Kidney epithelial cell (primary cell): Measurements from ENCODE around the gene INPP5A. TPM values are rescaled to one million over a fixed set of nuclear protein-coding genes. Genes with fewer than 3 reads are reported as not detected.
"Not testable (repeated sequence)": the region's sequence is repeated elsewhere in the genome, so short reads cannot be mapped to it uniquely, and the experiment has no call there.

Experiments used
- DNase-seq: peaks from one replicate; pipeline ENCODE4 v3.0.0-alpha.2; 2010; ENCODE audit warnings: low read depth
- H3K27me3 ChIP-seq: 2 replicates; pipeline ENCODE4 v1.6.0; 2011; ENCODE audit warnings: low read length; ENCODE audit not compliant: control insufficient read depth, insufficient read depth
- H3K36me3 ChIP-seq: 2 replicates; pipeline ENCODE4 v1.5.1; 2011; ENCODE audit warnings: low read length; ENCODE audit not compliant: control insufficient read depth, insufficient read depth
- H3K4me3 ChIP-seq: 2 replicates; pipeline ENCODE4 v1.5.1; 2011; ENCODE audit warnings: low read depth, mild to moderate bottlenecking, control low read depth, low read length
- total RNA-seq: library from RNA; depleted of rRNA; stranded (reverse); fragments of >200 nt; gene quantifications from 2 replicates; pipeline ENCODE4 v1.2.3, GENCODE V29; 2015
- TF ChIP-seq, protein P1 (sequence below): IDR thresholded peaks from 2 replicates; pipeline ENCODE4 v1.5.1; 2011; ENCODE audit warnings: mild to moderate bottlenecking, moderate library complexity, low read length, control low read depth, inconsistent platforms; ENCODE audit not compliant: insufficient read depth, poor library complexity, severe bottlenecking

The INPP5A gene
- total RNA-seq, 1 donor from 2014 or later = 45.1 TPM

- TF ChIP-seq, protein P1, sequence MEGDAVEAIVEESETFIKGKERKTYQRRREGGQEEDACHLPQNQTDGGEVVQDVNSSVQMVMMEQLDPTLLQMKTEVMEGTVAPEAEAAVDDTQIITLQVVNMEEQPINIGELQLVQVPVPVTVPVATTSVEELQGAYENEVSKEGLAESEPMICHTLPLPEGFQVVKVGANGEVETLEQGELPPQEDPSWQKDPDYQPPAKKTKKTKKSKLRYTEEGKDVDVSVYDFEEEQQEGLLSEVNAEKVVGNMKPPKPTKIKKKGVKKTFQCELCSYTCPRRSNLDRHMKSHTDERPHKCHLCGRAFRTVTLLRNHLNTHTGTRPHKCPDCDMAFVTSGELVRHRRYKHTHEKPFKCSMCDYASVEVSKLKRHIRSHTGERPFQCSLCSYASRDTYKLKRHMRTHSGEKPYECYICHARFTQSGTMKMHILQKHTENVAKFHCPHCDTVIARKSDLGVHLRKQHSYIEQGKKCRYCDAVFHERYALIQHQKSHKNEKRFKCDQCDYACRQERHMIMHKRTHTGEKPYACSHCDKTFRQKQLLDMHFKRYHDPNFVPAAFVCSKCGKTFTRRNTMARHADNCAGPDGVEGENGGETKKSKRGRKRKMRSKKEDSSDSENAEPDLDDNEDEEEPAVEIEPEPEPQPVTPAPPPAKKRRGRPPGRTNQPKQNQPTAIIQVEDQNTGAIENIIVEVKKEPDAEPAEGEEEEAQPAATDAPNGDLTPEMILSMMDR = no peak
- no peak for DNase-seq
- H3K36me3 ChIP-seq = no peaks in the 10 kb centered on the region
- no peaks in the 10 kb centered on the region for H3K27me3 ChIP-seq
- H3K4me3 ChIP-seq = no peak overlapping the region
Observed at GRCh38 chr10:132742837-132743194, 205.2 kb downstream of the INPP5A start.

GRCh38 chr10:132743196-132743924 is 205.8 kb downstream of the INPP5A start:
- DNase-seq = peak; percentile 59
- not testable (repeated sequence) for H3K4me3 ChIP-seq, H3K27me3 ChIP-seq, H3K36me3 ChIP-seq

- Histone ChIP-seq H3K4me3 (no peak overlapping the region), H3K36me3 (no peaks in the 10 kb centered on the region), H3K27me3 (no peaks in the 10 kb centered on the region)
- DNase-seq = no peak
- TF ChIP-seq, protein P1 = no peak
Observed at GRCh38 chr10:132743925-132744490, 206.4 kb downstream of the INPP5A start.

- Histone ChIP-seq H3K36me3 (no peaks in the 10 kb centered on the region), H3K4me3 (no peak overlapping the region), H3K27me3 (no peaks in the 10 kb centered on the region)
- DNase-seq = no peak
- TF ChIP-seq, protein P1 = no peak
Observed at GRCh38 chr10:132744839-132745238, 207.3 kb downstream of the INPP5A start.

GRCh38 chr10:132745511-132745910 is 207.9 kb downstream of the INPP5A start:
- Histone ChIP-seq H3K4me3 (no peak overlapping the region), H3K36me3 (no peaks in the 10 kb centered on the region), H3K27me3 (no peaks in the 10 kb centered on the region)
- no peak for DNase-seq
- TF ChIP-seq, protein P1 = no peak

GRCh38 chr10:132745971-132746370 is 208.4 kb downstream of the INPP5A start:
- TF ChIP-seq, protein P1 = no peak
- Histone ChIP-seq H3K27me3 (no peaks in the 10 kb centered on the region), H3K4me3 (no peak overlapping the region), H3K36me3 (no peaks in the 10 kb centered on the region)
- no peak for DNase-seq
